Vagina (tissue), 2 donors: ENCODE results near the gene PSG6. TPM values are rescaled to one million over a fixed set of nuclear protein-coding genes. Genes with fewer than 3 reads are reported as not detected.
"Not testable (repeated sequence)": the region's sequence is repeated elsewhere in the genome, so short reads cannot be mapped to it uniquely, and the experiment has no call there.

Experiments
- DNase-seq, 2 donors: peaks; one replicate each; pipeline ENCODE4 v3.0.0-alpha.2; 2017; ENCODE audit errors: extremely low spot score in 2 of 2
- H3K27ac ChIP-seq: fragments of 200-600 bp; sonication (generic); one replicate; pipeline ENCODE4 v1.5.1; 2019
- H3K27me3 ChIP-seq: fragments of 200-600 bp; sonication (generic); one replicate; pipeline ENCODE4 v1.5.1; 2019
- H3K36me3 ChIP-seq, 2 donors: fragments of 200-600 bp; sonication (generic); one replicate each; pipeline ENCODE4 v1.5.1; 2017 to 2019
- H3K4me1 ChIP-seq: fragments of 200-600 bp; sonication (generic); one replicate; pipeline ENCODE4 v1.5.1; 2019
- H3K4me3 ChIP-seq, 2 donors: fragments of 200-600 bp; sonication (generic); 1 replicate in 1 of 2; 2 replicates in 1 of 2; pipeline ENCODE4 v1.5.1; 2016 to 2019
- H3K9me3 ChIP-seq: fragments of 200-600 bp; sonication (generic); one replicate; pipeline ENCODE4 v1.5.1; 2019
- intact Hi-C: fragments of 100-400 bp; cut with DNase I; formaldehyde crosslinking; loops from one replicate; pipeline ENCODE4 v1.15.1; 2023
- total RNA-seq: library from RNA; depleted of rRNA; stranded (reverse); fragments of >200 nt; gene quantifications from one replicate; pipeline ENCODE4 v1.2.3, GENCODE V29; 2016

The PSG6 gene
- total RNA-seq, 1 donor from 2014 or later, result not detected

DNA sequence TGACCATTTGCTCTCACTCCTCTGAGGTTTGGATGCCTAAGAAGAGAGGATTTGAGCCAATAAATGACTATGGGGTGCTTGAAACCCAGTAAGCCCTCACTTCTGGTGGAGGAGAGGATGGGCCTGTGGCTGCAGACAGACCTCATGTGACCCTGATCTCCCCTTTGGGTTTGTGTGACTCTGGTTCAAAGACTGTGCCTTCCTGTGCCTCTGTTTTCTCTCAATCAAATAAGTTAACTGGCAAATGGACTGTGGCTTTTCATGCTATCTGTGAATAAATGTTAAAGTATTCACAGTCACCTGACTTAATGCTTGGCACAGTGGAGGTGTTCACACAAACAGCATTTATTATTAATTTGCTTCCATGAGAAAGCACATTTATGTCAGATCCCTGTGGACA lies 64.9 kb downstream of the PSG6 start:
- DNase-seq, H3K4me3 ChIP-seq, H3K27ac ChIP-seq: not testable (repeated sequence)

More for the DNA sequence above, 64.9 kb downstream of the PSG6 start:
- H3K36me3 ChIP-seq, H3K9me3 ChIP-seq, H3K27me3 ChIP-seq, intact Hi-C loops, H3K4me1 ChIP-seq: not testable (repeated sequence)

Other genes with a start within 250 kb of the PSG6 start
- not detected for gene PSG3, start 177.4 kb downstream of the PSG6 start, total RNA-seq
- not detected for gene PSG8, start 152.2 kb downstream of the PSG6 start, total RNA-seq
- not detected for gene PSG1, start 38.2 kb downstream of the PSG6 start, total RNA-seq
- not detected for gene PSG7, start 19.3 kb upstream of the PSG6 start, total RNA-seq
- not detected for gene PSG11, start 108.6 kb upstream of the PSG6 start, total RNA-seq
- gene PSG2, start 164.8 kb upstream of the PSG6 start, total RNA-seq, result not detected